GM12891 (cell line): ENCODE data around the gene SLC8A1.

Source experiments
- POLR2A ChIP-seq: IDR thresholded peaks from 2 replicates; pipeline ENCODE4 v1.6.1; 2011; ENCODE audit warnings: low read depth, low read length, control low read depth
- POLR2AphosphoS5 ChIP-seq: IDR thresholded peaks from 2 replicates; pipeline ENCODE4 v1.6.1; 2011; ENCODE audit warnings: low read depth, low read length, control low read depth
- SPI1 ChIP-seq: IDR thresholded peaks from 2 replicates; pipeline ENCODE4 v1.6.1; 2011; ENCODE audit warnings: low read depth, low read length, control low read depth

GRCh38 chr2:40339026-40339425, 112.9 kb downstream of the SLC8A1 start:
- TF ChIP-seq SPI1 (no peak), POLR2A (no peak), POLR2AphosphoS5 (no peak)
